Stimulated activated CD4-positive, alpha-beta T cell treated with anti-CD3 and anti-CD28 coated beads, Interleukin-2, amount 100 ng/mL, for 48 hours (primary cell): Measurements from ENCODE around the gene ELP2.

Source experiments
- DNase-seq, 2 donors: peaks; one replicate each; pipeline ENCODE4 v3.0.0-alpha.2; 2020

Gene ELP2

DNA sequence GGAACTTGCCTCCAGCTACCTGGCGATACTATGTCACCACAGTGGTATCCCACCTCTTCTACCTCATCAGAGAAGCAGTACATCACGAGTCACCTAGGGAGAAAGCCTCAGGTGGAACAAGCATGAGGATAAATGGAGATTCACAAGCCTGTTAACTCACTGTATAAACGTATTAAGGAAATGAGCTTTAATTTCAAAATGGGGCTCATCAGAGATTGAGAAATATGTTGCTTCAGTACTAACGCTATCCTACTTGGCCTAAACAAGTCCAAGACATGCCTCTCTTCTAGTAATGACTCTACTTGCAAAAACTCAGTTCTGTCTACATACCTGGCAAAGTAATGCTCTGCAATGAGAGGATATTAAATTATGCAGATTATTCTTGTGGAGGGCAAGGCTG is 4.9 kb upstream of the ELP2 start:
- DNase-seq = no peak

DNA sequence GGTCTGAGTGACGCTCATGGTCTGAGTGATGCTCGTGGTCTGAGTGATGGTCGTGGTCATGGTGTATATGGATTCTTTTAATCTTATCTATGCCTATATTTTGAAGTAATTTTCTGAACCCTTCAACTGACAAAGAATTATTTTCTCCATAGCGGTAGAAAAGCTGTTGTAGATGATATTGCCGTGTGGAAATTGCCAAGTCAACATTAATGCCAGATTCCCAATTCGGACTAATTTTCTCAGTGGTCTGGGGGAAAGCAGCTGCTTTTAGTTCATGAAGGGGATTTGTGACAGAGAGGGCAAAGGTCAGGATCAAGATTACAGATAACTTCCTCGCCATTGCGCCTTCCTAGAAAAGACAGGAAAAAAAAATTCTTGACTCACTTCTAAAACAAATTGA is 3.0 kb upstream of the ELP2 start:
- no peak for DNase-seq

DNA sequence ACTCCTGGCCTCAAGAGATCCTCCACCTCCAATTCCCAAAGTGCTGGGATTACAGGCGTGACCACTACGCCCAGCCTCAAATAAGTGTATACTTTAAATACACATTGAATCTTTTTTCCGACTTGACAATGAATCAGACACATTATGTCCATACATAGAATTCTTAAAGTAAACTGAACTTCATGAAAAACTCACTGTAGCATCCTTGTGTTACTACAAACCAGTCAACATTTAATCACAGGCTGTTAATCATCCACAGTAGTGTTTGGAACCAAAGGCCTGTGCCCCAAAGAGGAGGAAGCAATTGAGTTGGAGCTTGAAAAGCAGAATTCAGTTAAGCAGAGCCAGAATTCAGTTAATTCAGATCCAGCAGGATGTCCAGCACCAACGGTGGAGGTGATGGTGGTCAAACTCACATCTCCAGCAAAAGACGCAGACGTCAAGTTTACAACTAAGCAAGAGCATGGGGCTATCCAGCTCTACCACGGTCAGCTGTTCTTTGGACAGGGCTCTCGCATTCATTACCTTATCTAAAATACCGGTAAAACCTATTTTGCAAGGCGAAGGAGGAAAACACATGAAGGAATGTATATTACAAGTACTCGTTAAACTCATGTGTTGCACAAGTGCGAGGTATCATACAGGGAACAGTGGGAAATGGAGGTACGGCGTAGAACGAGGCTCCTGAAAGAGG is 1.7 kb upstream of the ELP2 start:
- no peak for DNase-seq

DNA sequence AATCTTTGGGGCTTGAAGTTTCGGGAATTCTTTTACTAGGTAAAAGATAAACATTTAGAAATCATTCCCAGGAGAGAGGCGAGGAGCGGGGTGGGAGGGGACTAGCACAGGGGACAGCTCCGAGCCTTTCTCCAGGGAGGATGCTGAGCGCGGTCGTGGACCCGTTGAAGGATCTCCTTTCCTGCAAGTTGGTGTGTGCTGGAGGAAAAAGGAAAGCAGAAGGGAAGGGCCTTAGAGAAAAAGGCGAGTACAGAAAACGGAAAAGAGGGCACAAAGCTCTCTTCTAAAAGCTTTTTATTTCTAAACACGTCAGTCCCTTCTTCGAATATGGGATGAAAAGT is 1.2 kb upstream of the ELP2 start:
- peak in 1 of 2 donors; percentile 4 for DNase-seq

DNA sequence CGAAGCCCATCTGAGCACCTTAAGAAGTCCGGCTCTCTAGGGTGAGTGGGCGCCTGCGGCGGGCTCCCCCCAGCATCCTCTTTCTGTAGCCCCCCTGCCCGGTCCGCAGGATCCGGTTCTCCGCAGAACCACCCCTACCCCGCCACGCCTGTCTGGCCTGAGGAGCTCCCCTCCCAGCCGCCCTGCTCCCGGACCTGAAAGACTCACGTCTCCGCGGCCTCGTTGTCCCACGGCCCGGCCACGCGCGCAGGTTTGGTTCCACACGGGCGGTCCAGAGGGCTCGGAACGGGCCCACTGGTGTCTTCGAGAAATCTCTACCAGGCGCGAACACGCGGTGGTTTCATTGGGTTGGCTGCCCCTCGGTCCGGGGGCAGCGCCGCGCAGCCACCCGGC is 796 bp upstream of the ELP2 start:
- no peak for DNase-seq

DNA sequence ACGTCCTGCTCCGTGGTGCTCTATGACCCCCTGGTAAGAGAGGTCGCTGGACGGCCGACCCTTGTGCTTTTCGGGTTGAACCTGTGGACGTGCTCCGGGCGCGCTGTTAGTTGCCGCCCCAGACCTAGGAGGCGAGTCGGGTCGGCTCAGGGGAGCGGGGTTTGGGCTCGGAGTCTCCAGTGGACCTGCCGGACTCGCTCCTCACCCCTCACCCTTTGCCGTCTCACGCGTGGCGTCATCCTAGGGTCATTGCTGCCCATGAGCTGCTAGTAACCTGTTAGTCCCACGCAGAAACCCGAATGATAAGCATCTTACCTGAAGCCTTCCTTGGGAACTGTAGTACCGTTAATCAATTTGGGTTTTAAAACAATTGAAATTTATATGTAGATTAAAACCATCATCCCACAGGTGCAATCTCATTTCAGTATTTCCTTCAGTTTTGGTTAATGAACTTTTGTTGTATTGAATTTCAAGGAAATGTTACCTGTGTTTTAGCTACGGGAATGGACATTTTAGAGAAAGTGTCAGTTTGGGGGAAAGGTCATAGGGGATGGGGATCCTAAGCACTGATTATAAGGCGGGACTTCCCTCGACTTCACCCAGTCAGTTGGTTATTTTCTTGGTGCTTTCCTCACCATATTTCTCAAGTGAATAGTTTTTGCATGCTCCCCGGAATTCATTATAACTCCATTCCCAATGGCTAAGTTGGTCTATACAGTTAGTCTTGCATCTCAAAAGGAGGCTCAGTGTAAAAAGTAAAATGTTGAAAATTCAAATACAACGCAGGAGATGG is 536 bp downstream of the ELP2 start:
- DNase-seq = peak in 1 of 2 donors; percentile 3

DNA sequence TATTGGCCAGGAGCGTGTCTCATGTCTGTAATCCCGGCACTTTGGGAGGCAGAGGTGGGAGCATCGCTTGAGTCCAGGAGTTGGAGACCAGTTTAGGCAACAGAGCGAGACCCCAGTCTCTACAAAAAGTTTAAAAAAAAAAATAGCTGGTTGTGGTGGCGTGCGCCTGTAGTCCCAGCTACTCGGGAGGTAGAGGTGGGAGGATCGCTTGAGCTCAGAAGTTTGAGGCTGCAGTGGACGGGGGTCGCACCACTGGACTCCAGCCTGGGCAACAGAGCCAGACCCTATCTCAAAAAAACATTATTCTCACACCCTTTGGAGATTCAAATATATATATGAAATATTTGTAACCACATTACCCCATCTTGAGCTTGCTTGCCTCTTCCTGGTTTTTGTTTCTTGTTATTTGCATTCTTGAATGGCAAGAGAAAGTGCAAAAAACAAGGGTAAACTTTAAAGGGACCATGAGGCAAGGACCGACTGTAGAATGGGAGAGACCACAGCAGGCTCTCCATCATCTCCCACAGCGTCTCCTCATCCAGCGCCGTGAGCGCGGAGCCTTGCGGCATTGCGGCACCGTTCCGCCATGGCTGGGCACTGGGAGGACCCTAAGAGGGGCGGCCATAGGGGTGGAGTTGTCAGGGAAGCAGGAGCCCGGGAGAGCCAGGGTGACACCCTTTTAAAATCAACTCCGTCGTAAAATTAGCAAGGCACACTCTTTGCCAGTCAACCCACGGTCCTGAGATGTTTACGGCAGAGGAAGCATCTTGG is 1.4 kb downstream of the ELP2 start:
- DNase-seq = no peak

DNA sequence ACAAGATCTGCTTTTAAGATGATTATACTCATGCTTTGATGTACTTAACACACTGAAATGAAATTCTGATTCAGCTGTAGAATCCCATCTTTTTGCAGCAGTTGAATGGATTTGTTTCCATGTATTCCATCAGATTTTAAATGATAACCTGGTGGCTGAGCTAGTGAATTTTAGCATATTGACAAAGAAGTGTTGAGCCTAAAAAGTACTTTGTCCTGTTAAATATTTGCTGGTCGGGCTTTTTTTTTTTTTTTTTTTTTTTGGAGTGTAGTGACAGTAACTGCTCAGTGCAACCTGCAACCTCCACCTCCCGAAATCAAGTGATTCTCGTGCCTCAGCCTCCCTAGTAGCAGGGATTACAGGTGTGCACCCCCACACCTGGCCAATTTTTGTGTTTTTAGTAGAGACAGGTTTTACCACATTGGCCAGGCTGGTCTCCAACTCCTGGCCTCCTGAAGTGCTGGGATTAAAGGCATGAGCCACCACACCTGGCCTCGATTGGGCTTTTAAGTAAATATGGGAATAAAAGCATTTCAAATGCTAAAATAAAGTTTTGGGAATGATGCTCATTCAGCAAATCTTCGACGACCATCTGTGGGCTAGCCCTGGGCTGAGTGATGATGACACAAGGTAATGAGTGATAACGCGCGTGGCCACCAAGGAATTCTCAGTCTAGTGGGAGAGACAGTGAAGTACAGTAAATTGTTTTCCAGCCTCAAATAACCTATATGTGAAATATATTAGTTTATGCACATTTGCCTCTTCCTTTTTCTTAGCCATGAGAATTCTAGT is 2.2 kb downstream of the ELP2 start:
- no peak for DNase-seq

DNA sequence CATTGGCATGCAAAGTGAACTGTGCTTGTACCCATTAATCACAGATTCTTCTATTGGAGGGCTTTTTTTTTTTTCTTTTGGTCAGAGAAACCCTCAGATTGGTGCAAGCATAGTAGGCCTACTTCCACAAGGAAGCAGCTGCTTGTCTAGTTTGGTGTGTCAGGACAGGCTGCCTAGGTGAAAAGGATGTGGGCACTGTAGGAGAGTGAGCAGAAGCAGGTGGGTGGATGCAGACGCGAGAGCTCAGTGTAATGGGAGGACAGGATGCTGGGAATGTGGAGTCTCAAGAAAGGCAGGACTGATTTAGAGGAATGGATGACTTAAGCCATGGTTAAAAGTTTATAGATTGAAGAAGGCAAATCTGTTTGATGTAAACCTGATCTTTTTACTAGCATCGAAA is 3.1 kb downstream of the ELP2 start:
- DNase-seq = no peak

DNA sequence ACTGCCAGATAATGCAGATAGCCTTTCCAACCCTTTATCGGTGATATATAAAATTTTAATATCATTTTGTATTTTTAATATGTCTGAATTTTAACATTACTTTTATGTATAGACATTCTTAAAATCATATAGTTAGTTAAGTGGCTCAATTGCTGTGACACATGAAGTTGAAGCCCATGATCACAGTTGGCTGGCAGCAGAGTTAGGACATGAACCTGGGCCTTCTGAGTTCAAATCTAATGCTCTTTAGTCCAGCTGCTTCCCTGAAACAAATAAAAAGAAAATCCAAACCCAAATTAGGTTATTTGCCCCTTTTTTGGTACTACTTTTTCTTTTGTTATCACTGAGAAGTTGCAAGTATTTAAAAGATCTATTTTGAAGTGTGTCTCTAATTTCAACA is 5.6 kb downstream of the ELP2 start:
- DNase-seq = no peak

DNA sequence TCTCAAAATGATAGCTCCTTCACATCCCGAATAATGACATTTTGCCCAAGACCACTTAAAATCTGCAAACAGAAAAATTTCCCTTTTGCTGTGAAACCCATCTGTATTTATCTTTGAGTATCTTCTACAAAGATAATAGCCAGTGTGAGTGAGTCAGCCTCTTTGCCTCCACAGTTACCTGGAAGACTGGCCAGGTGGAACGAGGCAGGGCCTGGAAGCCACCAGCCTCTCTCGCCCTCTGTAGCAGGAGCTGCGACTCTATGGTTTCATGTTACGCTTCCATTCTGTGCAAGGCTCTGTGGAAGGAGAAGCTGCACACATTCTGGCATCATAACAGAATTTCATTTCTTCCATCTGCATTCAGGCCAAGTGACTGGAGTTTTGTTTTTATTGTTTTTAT is 9.5 kb downstream of the ELP2 start:
- no peak for DNase-seq

DNA sequence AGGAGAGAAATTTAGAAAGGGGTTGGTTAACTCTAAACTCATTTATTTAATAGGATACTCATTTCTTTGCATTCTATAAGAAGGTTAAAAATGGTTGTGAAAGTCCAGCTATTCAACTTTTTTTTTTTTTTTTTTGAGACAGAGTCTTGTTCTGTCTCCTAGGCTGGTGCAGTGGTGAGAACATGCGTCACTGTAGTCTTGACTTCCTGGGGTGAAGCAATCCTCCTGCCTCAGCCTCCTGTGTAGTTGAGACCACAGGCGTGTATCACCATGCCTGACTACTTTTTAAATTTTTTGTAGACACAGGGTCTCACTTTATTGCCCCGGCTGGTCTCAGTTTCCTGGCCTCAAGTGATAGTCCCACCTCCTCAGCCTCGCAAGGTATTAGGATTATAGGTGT is 11.9 kb downstream of the ELP2 start:
- DNase-seq = no peak

DNA sequence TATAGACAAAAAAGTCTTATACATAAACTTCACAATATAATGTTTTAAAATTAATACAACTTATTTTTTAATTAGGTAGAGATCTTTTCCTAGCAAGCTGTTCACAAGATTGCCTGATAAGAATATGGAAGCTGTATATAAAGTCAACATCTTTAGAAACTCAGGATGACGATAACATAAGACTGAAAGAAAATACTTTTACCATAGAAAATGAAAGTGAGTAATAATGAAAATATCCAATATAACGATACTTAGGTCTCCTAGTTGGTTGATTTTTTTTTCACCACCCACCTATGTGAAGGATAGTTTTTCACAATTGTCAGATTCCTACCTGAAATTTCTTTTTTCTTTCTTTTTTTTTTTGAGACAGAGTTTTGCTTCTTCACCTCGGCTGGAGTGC is 13.1 kb downstream of the ELP2 start:
- DNase-seq = no peak

DNA sequence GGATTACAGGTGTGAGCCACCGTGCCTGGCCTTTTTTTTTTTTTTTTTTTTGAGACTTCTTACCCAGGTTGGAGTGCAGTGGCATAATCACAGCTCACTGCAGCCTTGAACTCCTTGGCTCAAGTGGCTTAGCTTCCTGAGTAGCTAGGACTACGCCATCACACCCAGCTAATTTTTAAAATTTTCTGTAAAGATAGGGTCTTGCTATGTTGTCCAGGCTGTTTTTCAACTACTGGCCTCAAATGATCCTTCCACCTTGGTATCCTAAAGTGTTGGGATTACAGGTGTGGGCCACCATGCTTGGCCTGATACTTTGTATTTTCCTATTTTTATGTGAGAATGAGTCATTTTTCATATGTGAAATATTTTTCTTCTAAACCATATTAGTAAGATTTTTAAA is 13.7 kb downstream of the ELP2 start:
- DNase-seq = no peak

DNA sequence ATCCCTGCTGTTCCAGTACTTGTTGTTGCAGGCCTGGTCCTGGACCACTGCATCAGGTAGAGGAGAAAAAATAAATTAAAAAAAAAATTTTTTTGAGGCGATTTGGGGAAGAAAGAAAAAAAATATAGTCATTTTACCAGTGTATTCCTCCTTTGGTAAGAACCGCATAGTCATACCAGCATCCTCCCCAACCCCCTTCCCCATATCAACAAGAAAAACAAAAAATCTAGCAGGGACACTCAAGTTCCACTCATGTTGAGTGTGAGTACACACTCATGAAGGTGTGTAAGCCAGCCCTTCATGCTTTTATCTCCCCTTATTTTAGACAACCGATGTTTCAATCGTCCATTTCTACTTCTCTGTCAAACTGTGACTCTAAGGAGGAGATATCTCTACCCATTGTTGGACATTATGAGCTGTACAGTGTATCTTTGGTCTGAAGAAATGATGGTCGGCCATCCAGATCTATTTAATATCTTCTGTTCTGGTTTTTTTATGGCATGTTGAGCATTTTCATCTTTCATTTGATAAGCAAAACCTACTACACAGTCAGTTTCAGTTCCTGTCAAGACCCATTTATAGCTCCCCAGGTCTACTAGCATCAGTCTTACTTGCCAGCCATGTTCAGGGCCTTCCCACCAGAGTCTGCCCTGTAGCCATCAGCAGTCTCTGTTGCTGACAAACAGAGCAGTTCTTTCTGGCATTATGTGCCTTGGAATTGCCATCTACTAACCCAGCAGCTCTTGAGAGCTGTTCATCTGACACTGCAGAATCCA is 20.0 kb downstream of the ELP2 start:
- no peak for DNase-seq

DNA sequence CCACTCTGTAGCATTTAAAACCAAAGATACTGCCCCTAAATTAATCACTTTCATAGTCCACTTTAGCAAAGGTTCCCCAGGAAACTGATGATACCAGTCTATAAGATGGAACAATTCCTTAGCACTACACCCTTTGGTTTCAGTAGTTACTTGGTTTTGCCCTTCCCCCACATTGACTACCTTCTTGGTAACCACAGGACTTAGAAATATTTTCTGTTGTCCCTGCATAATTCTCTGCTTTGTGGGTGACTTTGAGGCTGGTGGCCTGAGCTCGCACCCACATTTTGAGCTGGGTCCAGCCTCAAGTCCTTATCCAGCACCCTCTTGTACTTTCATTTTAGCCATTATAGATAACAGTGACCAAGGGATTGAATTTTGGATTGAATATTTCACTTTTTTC is 23.1 kb downstream of the ELP2 start:
- no peak for DNase-seq

DNA sequence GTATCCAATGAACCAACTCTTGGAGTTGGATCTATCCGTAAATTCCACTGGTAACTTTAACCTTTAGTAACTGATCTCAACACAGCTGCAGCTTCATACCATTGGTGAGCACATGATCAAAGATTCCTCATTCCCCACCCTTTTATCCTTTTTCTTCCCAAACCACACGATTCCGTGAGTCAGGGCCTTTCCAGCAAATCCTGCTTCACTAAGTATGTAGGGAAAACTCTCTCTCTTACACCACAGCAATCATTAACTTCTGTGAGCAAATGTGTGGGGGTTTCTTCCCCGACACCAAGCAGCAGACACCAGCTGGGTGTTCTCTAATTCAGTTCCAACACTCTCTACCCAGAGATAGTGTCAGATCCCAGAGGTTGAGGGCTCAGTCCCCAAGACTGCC is 23.5 kb downstream of the ELP2 start:
- no peak for DNase-seq

DNA sequence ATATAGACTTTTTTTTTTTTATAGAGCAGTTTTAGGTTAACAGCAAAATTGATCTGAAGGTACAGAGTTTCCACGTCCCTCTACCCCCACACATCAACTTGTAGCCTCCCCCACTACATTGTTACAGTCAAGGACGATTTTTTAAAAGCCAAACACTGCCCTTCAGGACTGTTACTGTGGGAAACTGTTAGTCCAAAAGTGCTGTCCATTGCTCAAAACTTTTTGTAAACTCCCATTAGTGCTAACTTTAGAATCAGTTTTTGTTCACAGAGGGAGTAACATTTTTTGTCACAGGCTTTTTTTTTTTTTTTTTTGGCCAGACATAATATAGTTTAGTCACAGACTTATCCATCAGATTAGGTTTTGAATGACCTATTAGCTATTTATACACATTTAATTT is 24.1 kb downstream of the ELP2 start:
- no peak for DNase-seq

DNA sequence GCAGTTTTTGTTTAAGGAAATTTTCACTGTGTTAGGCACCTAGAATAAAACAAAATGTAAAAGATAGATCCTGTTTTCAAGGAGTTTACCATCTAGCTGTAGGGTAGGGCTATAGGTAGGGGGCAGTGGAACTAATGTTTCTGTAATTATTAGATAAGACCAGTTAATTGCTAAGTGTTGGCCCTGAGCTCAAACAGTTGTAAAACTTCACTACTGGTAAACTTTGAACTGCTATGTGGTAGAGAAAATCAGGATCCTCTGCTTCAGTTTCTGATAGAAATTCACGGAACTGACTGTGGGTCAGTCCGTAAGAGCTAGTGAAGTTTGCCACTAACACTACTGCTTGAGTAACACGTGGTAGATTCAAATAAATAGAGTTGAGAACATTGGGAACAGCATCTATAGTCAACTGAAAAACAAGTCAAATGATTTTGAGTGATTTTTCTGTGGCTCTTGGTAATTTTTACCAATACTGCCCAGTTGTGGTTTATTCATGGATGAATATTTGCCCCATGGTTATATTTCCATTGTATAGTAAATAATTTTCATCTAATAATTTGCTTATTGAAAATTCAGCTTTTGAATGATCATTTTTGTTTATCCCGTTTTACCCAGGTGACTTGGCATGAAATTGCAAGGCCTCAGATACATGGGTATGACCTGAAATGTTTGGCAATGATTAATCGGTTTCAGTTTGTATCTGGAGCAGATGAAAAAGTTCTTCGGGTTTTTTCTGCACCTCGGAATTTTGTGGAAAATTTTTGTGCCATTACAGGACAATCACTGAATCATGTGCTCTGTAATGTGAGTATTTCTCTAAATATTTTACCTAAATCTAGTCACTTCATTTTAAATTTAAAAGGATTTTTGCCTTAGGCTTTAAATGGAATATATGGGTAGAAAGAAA is 26.4 kb downstream of the ELP2 start:
- DNase-seq = no peak

DNA sequence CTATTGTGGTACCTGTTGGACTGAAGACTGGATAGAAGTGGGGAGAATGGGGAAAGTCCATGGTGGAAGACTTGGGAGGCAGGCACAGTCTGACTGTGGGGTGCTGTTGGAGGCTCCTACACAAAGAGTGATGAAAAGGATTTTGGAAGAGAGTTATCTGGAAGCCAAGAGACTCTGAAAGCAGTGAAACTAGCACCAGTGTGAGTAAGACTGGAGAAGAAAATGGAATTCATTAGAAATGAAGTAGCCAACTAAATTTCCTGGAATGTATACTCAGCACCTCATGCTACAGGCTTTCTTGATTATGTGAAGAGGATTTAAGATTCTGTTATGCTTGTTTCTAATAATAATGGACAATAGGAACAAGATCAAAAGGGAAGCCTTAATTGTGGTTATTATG is 27.7 kb downstream of the ELP2 start:
- DNase-seq = no peak

DNA sequence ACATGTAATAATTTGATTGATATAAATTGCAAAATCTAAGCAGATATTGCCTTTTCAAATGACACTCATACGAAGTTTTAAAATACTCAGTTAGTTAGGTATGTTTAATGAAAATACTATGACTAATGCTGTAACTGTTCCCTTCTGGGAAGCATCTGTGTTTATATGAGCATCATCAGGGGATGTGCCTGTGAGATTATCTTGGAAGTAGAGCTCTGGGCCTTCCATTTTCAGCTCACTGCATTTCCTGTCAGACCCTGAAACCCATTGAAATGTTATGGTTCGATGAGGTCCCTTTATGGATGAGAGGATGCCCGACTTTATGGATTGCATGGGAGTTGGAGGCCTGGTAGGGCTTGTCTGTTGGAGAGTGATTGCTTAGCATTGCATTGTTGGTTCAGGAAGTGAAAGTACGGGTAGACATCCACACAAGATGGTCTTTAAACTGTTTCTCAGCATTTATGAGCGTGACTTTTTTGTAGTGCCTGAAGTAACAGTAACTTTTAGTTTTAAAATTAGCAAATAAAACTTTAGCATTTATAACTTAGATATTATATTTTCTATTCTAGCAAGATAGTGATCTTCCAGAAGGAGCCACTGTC is 28.7 kb downstream of the ELP2 start:
- no peak for DNase-seq
